ENCODE data around the gene TMEM225B.

- TF ChIP-seq POLR2AphosphoS5 (IDR thresholded peaks at IDR 0.05; ENCODE audit: low read depth, low read length) (no peak), POLR2A (IDR thresholded peaks at IDR 0.05; ENCODE audit: low read depth, low read length) (no peak), TAF1 (IDR thresholded peaks at IDR 0.05; ENCODE audit: borderline replicate concordance, low read depth, low read length) (no peak)
These were observed 26.4 kb downstream of the TMEM225B start for GRCh38 chr7:99624484-99624883.
